Measurements from ENCODE around the gene UEVLD. TPM values are rescaled to one million over a fixed set of nuclear protein-coding genes. Genes with fewer than 3 reads are reported as not detected.

Gene UEVLD
- total RNA-seq (2022; extraction: Qiagen RNA extraction; ENCODE audit: low read depth) = 18.5 to 25.6 TPM (median 23.5 TPM) in 5 replicates

DNA sequence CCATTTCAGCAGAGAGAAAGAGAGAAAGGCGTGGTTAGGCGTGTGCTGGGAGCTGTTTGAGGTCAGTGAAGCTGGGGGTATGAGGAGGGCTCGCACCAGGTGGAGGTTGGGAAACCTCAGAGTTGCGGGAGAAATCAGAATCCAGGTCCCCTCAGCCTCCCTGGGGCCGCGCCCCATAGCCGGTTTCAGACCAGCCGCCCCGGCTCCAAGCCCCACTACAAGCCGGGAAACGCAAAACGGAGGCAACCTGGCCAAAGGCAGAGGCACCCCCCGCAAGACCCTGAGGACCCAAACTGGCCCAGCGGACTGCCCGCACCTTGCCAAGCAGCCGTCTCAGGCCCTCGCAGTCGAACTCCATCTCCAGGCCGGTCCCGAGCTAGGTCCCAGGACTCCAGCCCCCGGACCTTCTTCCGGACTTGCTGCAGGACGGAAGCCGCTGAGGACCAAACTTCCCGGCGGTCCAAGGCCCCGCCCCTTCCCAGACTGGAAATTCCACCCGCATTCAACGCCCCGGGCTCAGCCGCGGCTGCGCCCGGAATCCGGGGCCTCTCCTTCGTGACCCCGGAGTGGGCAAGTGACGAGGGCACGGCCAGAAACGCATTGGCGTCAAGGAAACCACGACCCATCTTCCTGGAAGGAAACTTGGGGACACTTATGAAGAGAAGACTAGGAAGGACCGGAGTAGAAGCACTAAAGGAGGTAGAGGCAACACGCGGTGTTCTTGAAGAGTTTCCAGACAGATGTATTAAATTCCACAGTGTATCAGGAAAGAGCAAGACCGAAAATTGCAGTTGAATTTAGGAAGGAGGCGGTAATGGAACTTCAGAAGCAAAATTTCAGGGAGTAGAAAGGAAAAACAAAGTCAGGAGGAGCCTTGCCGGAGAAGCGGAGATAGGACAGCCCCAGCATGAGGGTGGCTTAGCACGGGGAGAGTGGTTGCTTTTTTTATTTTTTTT lies at the start of gene UEVLD:
Gene UEVLD (minus strand): TSS at position 438 of the 956 bp plus-strand sequence. CDS start 80 bp downstream, at position 358.

GRCh38 chr11:18634140-18635032 lies 45.9 kb upstream of the UEVLD start, which contains the start of gene SPTY2D1:
SPTY2D1 (minus strand) TSS chr11:18634342; CDS start chr11:18634257, 85 bp downstream.

DNA sequence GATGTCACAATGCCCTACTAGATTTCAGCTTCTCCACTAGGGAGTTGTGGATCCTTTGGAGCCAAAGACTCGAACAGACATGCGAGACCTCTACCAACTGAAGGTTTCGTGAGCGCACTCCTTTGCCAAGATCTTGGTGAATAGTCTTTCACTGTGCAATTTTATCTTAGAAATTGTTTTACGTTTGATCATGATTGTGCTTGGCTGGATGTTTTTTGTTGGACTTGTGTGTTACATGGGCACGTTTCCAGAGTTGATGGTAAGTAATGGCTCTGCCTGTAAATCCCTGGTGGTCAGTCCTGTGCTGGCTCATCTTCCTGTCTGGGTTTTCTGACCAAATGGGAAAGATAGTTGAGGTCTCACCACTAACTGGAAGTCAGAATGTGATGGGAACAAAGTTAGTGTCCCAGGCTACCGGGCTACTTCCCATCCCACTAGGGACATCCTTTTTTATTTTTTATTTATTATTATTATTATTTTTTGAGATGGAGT lies 11.3 kb upstream of the UEVLD start, which contains the start of gene MISFA:
Gene MISFA (plus strand): TSS at position 51 of the 492 bp plus-strand sequence. CDS start 140 bp downstream, at position 191.

GRCh38 chr11:18526521-18527296 lies 61.8 kb downstream of the UEVLD start, which contains the start of gene TSG101:
TSG101 (minus strand) TSS chr11:18526942; CDS start chr11:18526816, 126 bp downstream.

Other genes starting within 250 kb of the UEVLD start
- gene LDHA, start 194.2 kb downstream of the UEVLD start, total RNA-seq (2022; extraction: Qiagen RNA extraction; ENCODE audit: low read depth) = 2,181 to 3,051 TPM (median 2,653 TPM) in 5 replicates
- gene LDHC, start 176.4 kb downstream of the UEVLD start, total RNA-seq (2022; extraction: Qiagen RNA extraction; ENCODE audit: low read depth) = 0.26 TPM in 2 of 5 replicates, not detected in the others
- gene LDHAL6A, start 132.9 kb downstream of the UEVLD start, total RNA-seq (2022; extraction: Qiagen RNA extraction; ENCODE audit: low read depth) = not detected in 5 replicates
- 95.6 to 115 TPM (median 107 TPM) in 5 replicates for gene TSG101, start 61.8 kb downstream of the UEVLD start, total RNA-seq (2022; extraction: Qiagen RNA extraction; ENCODE audit: low read depth)
- gene MISFA, start 11.1 kb upstream of the UEVLD start, total RNA-seq (2022; extraction: Qiagen RNA extraction; ENCODE audit: low read depth) = 1.9 to 2.7 TPM (median 2.3 TPM) in 5 replicates
- 17.9 to 24.4 TPM (median 22.8 TPM) in 5 replicates for gene SPTY2D1, start 45.6 kb upstream of the UEVLD start, total RNA-seq (2022; extraction: Qiagen RNA extraction; ENCODE audit: low read depth)
- gene TMEM86A, start 110.0 kb upstream of the UEVLD start, total RNA-seq (2022; extraction: Qiagen RNA extraction; ENCODE audit: low read depth) = 0.40 to 0.47 TPM (median 0.40 TPM) in 5 replicates
- not detected in 5 replicates for gene IGSF22, start 137.5 kb upstream of the UEVLD start, total RNA-seq (2022; extraction: Qiagen RNA extraction; ENCODE audit: low read depth)
- gene PTPN5, start 203.1 kb upstream of the UEVLD start, total RNA-seq (2022; extraction: Qiagen RNA extraction; ENCODE audit: low read depth) = not detected in 5 replicates

All from A549 treated with DMSO at 1 μM for 4 hours (cell line).